Measurements from ENCODE around the gene PRMT9.
A peak's percentile ranks its signal among the peaks of the same experiment; 100 is the strongest.

Gene PRMT9

DNA sequence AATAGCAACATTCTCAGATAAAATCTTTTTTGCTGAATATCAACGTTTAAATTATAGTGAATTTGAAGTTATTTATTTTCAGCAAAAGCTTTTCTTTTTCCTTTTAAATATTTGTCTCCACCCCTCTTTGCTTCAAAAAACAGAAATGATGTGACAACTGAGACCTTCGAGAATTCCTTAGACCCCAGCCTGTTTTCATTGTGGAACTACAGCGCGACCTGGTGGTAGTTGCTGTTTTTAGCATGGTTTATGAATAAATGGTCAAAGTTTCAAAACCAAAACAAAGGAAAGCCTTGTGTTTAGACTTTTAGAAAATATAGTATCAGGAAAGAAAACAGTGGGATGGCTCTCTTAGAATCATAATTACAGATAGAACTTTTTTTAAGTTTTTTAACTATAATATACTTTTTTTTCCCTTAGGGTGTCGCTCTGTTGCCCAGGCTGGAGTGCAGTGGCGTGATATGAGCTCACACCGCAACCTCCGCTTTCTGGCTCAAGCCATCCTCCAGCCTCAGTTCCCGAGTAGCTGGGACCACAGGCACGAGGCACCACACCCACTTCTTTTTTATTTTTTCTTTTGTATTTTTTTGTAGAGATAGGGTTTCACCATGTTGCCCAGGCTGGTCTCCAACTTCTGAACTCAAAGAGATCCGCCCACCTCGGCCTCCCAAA is 93.6 kb downstream of the PRMT9 start:
- H3K9ac ChIP-seq (ENCODE audit: insufficient read length, low read depth) = no peak overlapping the region
- no peaks in the 10 kb centered on the region for H3K36me3 ChIP-seq (ENCODE audit: insufficient read depth, insufficient read length, low read length)
- H3K27me3 ChIP-seq (ENCODE audit: insufficient read depth, insufficient read length) = no peaks in the 10 kb centered on the region
- no peak overlapping the region for H3K4me3 ChIP-seq (ENCODE audit: insufficient read length, low read depth)
- no peak for TF ChIP-seq ZNF274 (IDR thresholded peaks at IDR 0.05; ENCODE audit: low read depth, low read length)
- no peak for TF ChIP-seq YY1 (IDR thresholded peaks at IDR 0.05; ENCODE audit: insufficient read depth, insufficient read length)
- no peak for TF ChIP-seq SUZ12 (IDR thresholded peaks at IDR 0.05; ENCODE audit: extremely low read depth, insufficient read depth, insufficient read length)
- peak; percentile 33 for DNase-seq (ENCODE audit: low read depth, low spot score)
- no peaks in the 10 kb centered on the region; the same call in 1 of the 2 replicates for H3K9me3 ChIP-seq (ENCODE audit: insufficient read depth, low read length)
- H3K4me1 ChIP-seq (ENCODE audit: insufficient read depth, insufficient read length) = no peaks in the 10 kb centered on the region

DNA sequence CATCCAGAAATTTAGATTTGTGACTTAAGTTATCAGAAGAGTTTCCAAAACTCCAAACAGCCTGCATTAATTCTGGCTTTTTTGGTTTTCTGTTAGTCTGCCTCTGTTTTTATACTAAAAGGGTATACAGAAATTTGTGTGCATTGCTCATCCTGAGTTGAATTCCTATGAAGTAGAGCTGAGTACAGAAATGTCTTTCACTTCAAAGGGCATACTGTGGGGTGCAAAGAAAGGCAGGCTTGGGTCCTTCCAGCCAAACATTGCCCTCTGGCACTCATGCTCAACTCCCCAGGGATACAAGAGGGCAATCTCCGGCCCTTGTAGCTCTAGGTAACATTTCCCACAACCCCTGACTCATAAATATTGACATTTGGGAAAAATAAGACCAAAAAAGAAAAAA is 94.4 kb downstream of the PRMT9 start:
- Histone ChIP-seq H3K9ac (ENCODE audit: insufficient read length, low read depth) (no peak overlapping the region), H3K36me3 (ENCODE audit: insufficient read depth, insufficient read length, low read length) (no peaks in the 10 kb centered on the region), H3K9me3 (ENCODE audit: insufficient read depth, low read length) (no peaks in the 10 kb centered on the region; the same call in 1 of the 2 replicates), H3K27me3 (ENCODE audit: insufficient read depth, insufficient read length) (no peaks in the 10 kb centered on the region), H3K4me3 (ENCODE audit: insufficient read length, low read depth) (no peak overlapping the region), H3K4me1 (ENCODE audit: insufficient read depth, insufficient read length) (no peaks in the 10 kb centered on the region)
- no peak for DNase-seq (ENCODE audit: low read depth, low spot score)
- TF ChIP-seq ZNF274 (IDR thresholded peaks at IDR 0.05; ENCODE audit: low read depth, low read length) (no peak), SUZ12 (IDR thresholded peaks at IDR 0.05; ENCODE audit: extremely low read depth, insufficient read depth, insufficient read length) (no peak), YY1 (IDR thresholded peaks at IDR 0.05; ENCODE audit: insufficient read depth, insufficient read length) (no peak)
